HuH-7 (cell line): ENCODE results near the gene CYB5B.
"Not testable (repeated sequence)": the region's sequence is repeated elsewhere in the genome, so short reads cannot be mapped to it uniquely, and the experiment has no call there.

Experiments used
- DNase-seq: peaks from one replicate; pipeline ENCODE4 v3.0.0; 2011; ENCODE audit warnings: low spot score

CYB5B gene

GRCh38 chr16:69410219-69410990 lies 14.0 kb upstream of the CYB5B start:
- DNase-seq, result no peak

GRCh38 chr16:69411064-69411985 lies 13.1 kb upstream of the CYB5B start:
- DNase-seq, result no peak

- DNase-seq, result no peak
Observed at GRCh38 chr16:69412287-69412686, 12.1 kb upstream of the CYB5B start.

- DNase-seq, result no peak
Observed at GRCh38 chr16:69413045-69413664, 11.3 kb upstream of the CYB5B start.

- no peak for DNase-seq
Observed at GRCh38 chr16:69417520-69418199, 6.8 kb upstream of the CYB5B start.

GRCh38 chr16:69419956-69420355 lies 4.5 kb upstream of the CYB5B start:
- DNase-seq, result no peak

GRCh38 chr16:69423189-69423588 lies 1.2 kb upstream of the CYB5B start:
- DNase-seq, result no peak

GRCh38 chr16:69424935-69425784 lies 741 bp downstream of the CYB5B start:
- DNase-seq, result no peak

GRCh38 chr16:69428652-69429051 lies 4.2 kb downstream of the CYB5B start:
- no peak for DNase-seq

GRCh38 chr16:69429058-69429640 lies 4.7 kb downstream of the CYB5B start:
- DNase-seq, result not testable (repeated sequence)

GRCh38 chr16:69431948-69432468 lies 7.6 kb downstream of the CYB5B start:
- no peak for DNase-seq

GRCh38 chr16:69434066-69434465 lies 9.6 kb downstream of the CYB5B start:
- DNase-seq, result no peak

- no peak for DNase-seq
Observed at GRCh38 chr16:69435977-69436820, 11.8 kb downstream of the CYB5B start.

GRCh38 chr16:69436896-69437295 lies 12.5 kb downstream of the CYB5B start:
- DNase-seq, result no peak

GRCh38 chr16:69438465-69438864 lies 14.0 kb downstream of the CYB5B start:
- DNase-seq, result no peak

GRCh38 chr16:69440250-69440649 lies 15.8 kb downstream of the CYB5B start:
- no peak for DNase-seq

GRCh38 chr16:69441030-69441429 lies 16.6 kb downstream of the CYB5B start:
- DNase-seq, result not testable (repeated sequence)

GRCh38 chr16:69443927-69444631 lies 19.7 kb downstream of the CYB5B start:
- no peak for DNase-seq
